Medulla oblongata (tissue), 1 donor: Measurements from ENCODE around the gene ANXA10.
A peak's percentile ranks its signal among the peaks of the same experiment; 100 is the strongest.
"Not testable (repeated sequence)": the region's sequence is repeated elsewhere in the genome, so short reads cannot be mapped to it uniquely, and the experiment has no call there.

Experiments used
- DNase-seq: peaks from one replicate; pipeline ENCODE4 v3.0.0-alpha.2; 2015; ENCODE audit errors: extremely low spot score

The ANXA10 gene

DNA sequence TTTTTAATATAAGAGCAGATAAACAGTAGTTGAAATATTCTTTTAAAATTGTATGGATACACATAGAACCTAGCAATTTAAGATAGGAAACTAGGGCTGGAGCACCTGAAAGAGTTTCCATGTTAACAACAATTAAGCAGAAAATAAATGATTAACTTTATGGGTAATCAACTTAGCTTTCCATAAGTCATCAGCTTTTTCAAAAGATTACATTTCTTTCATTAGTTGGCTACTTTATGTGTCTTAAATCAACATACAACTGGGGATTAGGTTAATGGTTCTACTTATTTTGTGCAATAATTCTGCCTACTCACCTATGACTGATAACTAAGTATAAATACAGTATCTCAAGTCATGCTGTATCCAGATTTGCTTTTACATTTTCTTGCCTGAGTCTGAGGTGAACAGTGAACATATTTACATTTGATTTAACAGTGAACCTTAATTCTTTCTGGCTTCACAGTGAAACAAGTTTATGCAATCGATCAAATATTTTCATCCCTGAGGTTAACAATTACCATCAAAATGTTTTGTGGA lies at the start of gene ANXA10:
ANXA10 (plus strand) TSS at position 362 of the 537 bp plus-strand sequence; CDS start at position 526, 164 bp downstream.
- no peak for DNase-seq

GRCh38 chr4:168045354-168045753 lies 47.0 kb upstream of the ANXA10 start:
- DNase-seq: no peak

DNA sequence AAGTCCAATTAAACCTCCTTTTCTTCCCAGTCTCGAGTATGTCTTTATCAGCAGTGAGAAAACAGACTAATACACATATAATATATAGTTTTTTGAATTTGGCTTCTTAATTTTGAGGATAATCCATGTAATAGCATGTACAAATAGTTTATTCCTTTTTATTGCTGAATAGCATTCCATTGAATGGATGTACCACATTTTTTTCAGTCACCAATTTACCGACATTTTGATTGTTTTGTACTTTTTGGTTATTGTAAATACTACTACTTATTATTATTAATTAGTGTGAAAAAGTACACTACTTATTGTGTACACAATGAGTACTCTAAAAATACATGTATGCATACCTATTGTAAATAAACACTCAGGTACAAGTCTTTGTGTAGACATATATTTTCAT lies 42.3 kb upstream of the ANXA10 start:
- no peak for DNase-seq

- no peak for DNase-seq
These were observed 40.8 kb upstream of the ANXA10 start for GRCh38 chr4:168051526-168051925.

- DNase-seq: no peak
These were observed 34.9 kb upstream of the ANXA10 start for GRCh38 chr4:168057412-168057811.

- DNase-seq: no peak
These were observed 33.1 kb upstream of the ANXA10 start for GRCh38 chr4:168059251-168059650.

DNA sequence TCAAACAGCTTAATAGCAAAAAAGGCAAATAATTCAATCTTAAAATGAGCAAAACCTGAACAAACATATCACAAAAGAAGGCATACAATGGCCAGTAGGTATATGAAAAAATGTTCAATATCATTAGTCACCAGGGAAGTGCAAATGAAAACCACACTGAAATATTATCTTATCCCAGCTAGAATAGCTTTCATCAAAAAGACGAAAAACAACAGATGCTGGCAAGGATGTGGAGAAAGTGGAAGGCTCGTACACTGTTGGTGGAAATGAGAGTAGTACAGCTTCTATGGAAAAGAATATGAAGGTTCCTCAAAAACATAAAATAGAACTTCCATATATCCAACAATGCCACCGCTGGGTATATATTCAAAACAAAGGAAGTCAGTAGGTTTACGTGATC lies 29.3 kb upstream of the ANXA10 start:
- no peak for DNase-seq

- DNase-seq: no peak
These were observed 21.4 kb upstream of the ANXA10 start for GRCh38 chr4:168070903-168071302.

- no peak for DNase-seq
These were observed 21.0 kb upstream of the ANXA10 start for GRCh38 chr4:168071304-168071703.

DNA sequence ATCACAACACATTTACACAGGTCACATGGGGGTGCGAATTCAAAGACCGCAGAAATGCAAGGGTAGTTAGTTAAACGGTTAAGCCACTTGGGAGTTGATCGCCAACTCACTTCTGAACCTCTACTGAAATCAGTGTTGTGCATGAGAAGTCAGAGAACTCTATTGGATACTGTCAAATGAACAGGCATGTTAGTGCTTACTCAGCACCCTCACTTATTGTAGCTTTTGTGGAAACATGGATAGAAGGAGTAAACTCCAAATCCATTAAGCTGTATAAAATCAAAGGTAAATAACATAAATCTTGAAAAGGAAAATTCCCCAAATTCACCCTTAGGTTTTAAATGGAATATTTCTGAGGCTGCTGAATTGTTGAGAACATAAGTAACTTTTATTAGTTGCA lies 17.5 kb upstream of the ANXA10 start:
- DNase-seq: no peak

GRCh38 chr4:168076989-168077725 lies 15.2 kb upstream of the ANXA10 start:
- DNase-seq: peak; percentile 81

- no peak for DNase-seq
These were observed 14.6 kb upstream of the ANXA10 start for GRCh38 chr4:168077726-168078239.

- DNase-seq: no peak
These were observed 10.0 kb upstream of the ANXA10 start for GRCh38 chr4:168082379-168082778.

DNA sequence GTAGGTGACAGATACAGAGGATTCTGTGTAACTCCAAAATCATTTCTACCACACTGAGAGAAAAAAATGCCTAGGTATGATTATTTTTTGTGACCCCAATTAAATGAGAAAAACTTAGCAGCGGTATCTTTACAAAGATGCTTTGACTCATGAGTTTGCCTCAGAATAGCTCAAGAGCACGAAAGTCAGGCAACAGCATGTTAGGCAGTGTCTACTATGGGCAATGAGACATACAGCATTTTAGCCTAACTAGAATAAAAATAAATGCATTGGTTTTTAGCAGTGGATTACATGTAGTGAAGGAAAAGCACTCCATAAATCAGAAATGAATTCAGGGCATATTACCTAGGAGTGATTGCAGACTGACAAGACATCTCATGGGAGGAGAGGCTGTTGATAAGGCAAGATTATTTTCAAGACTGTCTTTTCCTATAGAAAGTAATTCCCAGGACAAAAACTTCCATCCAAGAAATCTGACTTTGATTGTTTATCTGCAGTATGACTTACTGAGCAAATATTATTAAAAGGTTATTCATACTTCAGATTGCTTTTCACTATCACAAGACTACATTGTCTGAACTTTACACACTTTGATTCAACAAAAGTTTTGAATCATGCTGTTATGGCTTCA lies 3.6 kb downstream of the ANXA10 start:
- no peak for DNase-seq

DNA sequence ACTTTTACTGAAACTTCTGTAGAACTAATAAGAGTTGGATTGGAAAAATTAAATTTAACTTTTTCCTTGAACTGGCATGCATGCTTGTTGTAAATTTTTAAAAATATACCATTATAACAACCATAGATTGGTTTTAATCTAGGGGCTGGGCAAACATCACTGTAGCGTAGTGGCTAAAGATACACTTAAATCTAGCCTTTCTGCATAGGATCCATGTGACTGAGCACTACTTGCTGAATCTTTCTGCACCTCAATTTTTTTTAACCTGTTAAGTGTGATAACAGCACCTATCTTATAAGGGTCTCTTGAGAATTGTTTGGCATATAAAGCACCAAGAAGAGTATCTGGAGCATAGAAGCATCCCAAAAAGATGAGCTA lies 4.1 kb downstream of the ANXA10 start:
- no peak for DNase-seq

GRCh38 chr4:168097161-168097560 lies 4.8 kb downstream of the ANXA10 start:
- DNase-seq: no peak

- DNase-seq: no peak
These were observed 5.9 kb downstream of the ANXA10 start for GRCh38 chr4:168098248-168098717.

- DNase-seq: no peak
These were observed 6.9 kb downstream of the ANXA10 start for GRCh38 chr4:168099195-168099594.

GRCh38 chr4:168101026-168101425 lies 8.7 kb downstream of the ANXA10 start:
- DNase-seq: no peak

DNA sequence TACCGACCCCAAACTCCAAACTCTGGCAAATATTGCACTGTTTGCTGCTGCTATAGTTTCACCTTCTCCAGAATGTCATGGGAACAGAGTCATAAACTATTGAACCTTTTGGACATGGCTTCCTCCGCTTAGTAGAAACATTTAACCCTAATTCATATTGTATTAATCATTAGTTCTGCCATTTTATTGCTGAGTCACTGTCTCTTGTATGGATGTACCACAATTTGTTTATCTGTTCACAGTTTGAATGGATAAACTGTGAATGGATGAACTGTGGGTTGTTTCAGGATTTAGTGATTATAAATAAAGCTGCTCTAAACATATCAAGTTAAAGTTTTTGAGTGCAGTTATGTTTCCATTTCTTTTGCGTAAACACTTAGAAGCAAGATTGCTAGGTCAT lies 10.1 kb downstream of the ANXA10 start:
- DNase-seq: no peak

GRCh38 chr4:168109527-168109926 lies 17.2 kb downstream of the ANXA10 start:
- DNase-seq: no peak

DNA sequence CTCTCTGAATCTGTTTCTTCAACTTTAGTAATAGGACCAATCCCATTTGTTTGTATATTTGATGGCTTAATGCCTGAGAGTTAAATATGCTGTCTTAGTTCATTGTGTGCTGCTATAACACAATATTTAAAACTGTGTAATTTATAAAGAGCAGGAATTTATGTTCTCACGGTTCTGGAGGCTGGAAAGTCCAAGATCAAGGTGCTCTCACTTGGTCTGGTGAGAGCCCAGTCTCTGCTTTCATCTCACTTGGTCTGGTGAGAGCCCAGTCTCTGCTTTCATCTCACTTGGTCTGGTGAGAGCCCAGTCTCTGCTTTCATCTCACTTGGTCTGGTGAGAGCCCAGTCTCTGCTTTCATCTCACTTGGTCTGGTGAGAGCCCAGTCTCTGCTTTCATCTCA lies 20.7 kb downstream of the ANXA10 start:
- not testable (repeated sequence) for DNase-seq

- DNase-seq: no peak
These were observed 25.8 kb downstream of the ANXA10 start for GRCh38 chr4:168118116-168118655.
